Trophoblast cell (in vitro differentiated cells and primary cell): ENCODE data around the gene PPP1R1C.

Source experiments
- DNase-seq, 2 donors: peaks; one replicate each; pipeline ENCODE4 v3.0.0-alpha.2; 2016
- H2AFZ ChIP-seq: 2 replicates; pipeline ENCODE4 v1.6.1; 2013; ENCODE audit warnings: low read length, moderate library complexity, mild to moderate bottlenecking; ENCODE audit not compliant: insufficient read depth, poor library complexity
- H2AK5ac ChIP-seq: 2 replicates; pipeline ENCODE4 v1.6.1; 2013; ENCODE audit warnings: mild to moderate bottlenecking, low read length
- H2BK120ac ChIP-seq: 2 replicates; pipeline ENCODE4 v1.6.1; 2013; ENCODE audit warnings: low read length, mild to moderate bottlenecking, moderate library complexity; ENCODE audit not compliant: insufficient read depth, poor library complexity
- H2BK12ac ChIP-seq: 2 replicates; pipeline ENCODE4 v1.6.1; 2013; ENCODE audit warnings: mild to moderate bottlenecking, low read length, moderate library complexity
- H2BK5ac ChIP-seq: 2 replicates; pipeline ENCODE4 v1.6.1; 2013; ENCODE audit warnings: low read length, low read depth, moderate library complexity, mild to moderate bottlenecking; ENCODE audit not compliant: poor library complexity
- H3K14ac ChIP-seq: 2 replicates; pipeline ENCODE4 v1.6.1; 2013; ENCODE audit warnings: mild to moderate bottlenecking, low read length
- H3K18ac ChIP-seq: 2 replicates; pipeline ENCODE4 v1.6.1; 2013; ENCODE audit warnings: mild to moderate bottlenecking, low read length
- H3K23ac ChIP-seq: 2 replicates; pipeline ENCODE4 v1.6.1; 2013; ENCODE audit warnings: low read length
- H3K27ac ChIP-seq: 2 replicates; pipeline ENCODE4 v1.5.1; 2013; ENCODE audit warnings: low read depth, mild to moderate bottlenecking, inconsistent platforms, low read length, moderate library complexity
- H3K27me3 ChIP-seq: 2 replicates; pipeline ENCODE4 v1.6.1; 2013; ENCODE audit warnings: inconsistent platforms, mild to moderate bottlenecking, low read length, moderate library complexity; ENCODE audit not compliant: insufficient read depth
- H3K36me3 ChIP-seq, 2 experiments: 1 replicate in 1 of 2; 2 replicates in 1 of 2; pipeline ENCODE4 v1.6.1; 2013; ENCODE audit warnings: low read length in 2 of 2, mild to moderate bottlenecking in 2 of 2, moderate library complexity in 1 of 2; ENCODE audit not compliant: insufficient read depth in 2 of 2, control insufficient read depth in 1 of 2
- H3K4ac ChIP-seq: 2 replicates; pipeline ENCODE4 v1.6.1; 2013; ENCODE audit warnings: low read depth, mild to moderate bottlenecking, low read length, moderate library complexity
- H3K4me1 ChIP-seq, 2 experiments: 1 replicate in 1 of 2; 2 replicates in 1 of 2; pipeline ENCODE4 v1.6.1; 2013; ENCODE audit warnings: low read length in 2 of 2, mild to moderate bottlenecking in 2 of 2, moderate library complexity in 1 of 2; ENCODE audit not compliant: insufficient read depth in 2 of 2, control insufficient read depth in 1 of 2
- H3K4me2 ChIP-seq: 2 replicates; pipeline ENCODE4 v1.6.1; 2013; ENCODE audit warnings: inconsistent platforms, mild to moderate bottlenecking, low read length, moderate library complexity
- H3K4me3 ChIP-seq: 2 replicates; pipeline ENCODE4 v1.5.1; 2013; ENCODE audit warnings: mild to moderate bottlenecking, low read depth, low read length, inconsistent platforms
- H3K79me1 ChIP-seq: one replicate; pipeline ENCODE4 v1.6.1; 2013; ENCODE audit warnings: low read length
- H3K79me2 ChIP-seq: 2 replicates; pipeline ENCODE4 v1.6.1; 2013; ENCODE audit warnings: low read length, mild to moderate bottlenecking; ENCODE audit not compliant: control insufficient read depth, insufficient read depth, poor library complexity
- H3K9ac ChIP-seq: 2 replicates; pipeline ENCODE4 v1.6.1; 2013; ENCODE audit warnings: mild to moderate bottlenecking, low read length
- H3K9me3 ChIP-seq: 2 replicates; pipeline ENCODE4 v1.6.1; 2013; ENCODE audit warnings: low read depth, mild to moderate bottlenecking, control low read depth, inconsistent platforms, low read length; ENCODE audit not compliant: insufficient read depth
- H4K12ac ChIP-seq: 2 replicates; pipeline ENCODE4 v1.6.1; 2013; ENCODE audit warnings: low read depth, mild to moderate bottlenecking, low read length, moderate library complexity
- H4K8ac ChIP-seq: 2 replicates; pipeline ENCODE4 v1.6.1; 2013; ENCODE audit warnings: low read depth, mild to moderate bottlenecking, low read length, moderate library complexity
- H4K91ac ChIP-seq: one replicate; pipeline ENCODE4 v1.6.1; 2013; ENCODE audit warnings: low read depth, mild to moderate bottlenecking, low read length, moderate library complexity
- WGBS: extraction: QIAGEN DNeasy Blood & Tissue Kit; methylation state at CpG from one replicate; pipeline ENCODE4 v1.1.7; 2013; ENCODE audit warnings: missing lambda C conversion rate; ENCODE audit not compliant: insufficient read length, insufficient coverage; ENCODE audit errors: extremely low coverage; 5-methylcytosine and 5-hydroxymethylcytosine counted together

Gene PPP1R1C

GRCh38 chr2:182043861-182044260 lies 58.2 kb downstream of the PPP1R1C start:
- Histone ChIP-seq H2BK12ac (no peak overlapping the region), H3K79me1 (no peaks in the 10 kb centered on the region), H3K27ac (no peak overlapping the region), H4K8ac (no peak overlapping the region), H2AK5ac (no peak overlapping the region), H3K4ac (no peak overlapping the region), H3K4me3 (no peak overlapping the region), H3K9me3 (no peaks in the 10 kb centered on the region), H4K12ac (no peak overlapping the region), H2BK5ac (no peak overlapping the region), H3K27me3 (no peaks in the 10 kb centered on the region), H3K79me2 (no peaks in the 10 kb centered on the region), H3K9ac (no peak overlapping the region), H4K91ac (no peak overlapping the region), H3K4me1 (no peaks in the 10 kb centered on the region), H3K14ac (no peak overlapping the region), H3K36me3 (no peaks in the 10 kb centered on the region), H3K23ac (no peak overlapping the region), H2BK120ac (no peak overlapping the region), H3K18ac (no peak overlapping the region), H2AFZ (no peak overlapping the region), H3K4me2 (no peak overlapping the region)
- no CpG with 5 or more reads among the region's 4 CpGs for WGBS
- DNase-seq, result peak; percentile 35 to 73

DNA sequence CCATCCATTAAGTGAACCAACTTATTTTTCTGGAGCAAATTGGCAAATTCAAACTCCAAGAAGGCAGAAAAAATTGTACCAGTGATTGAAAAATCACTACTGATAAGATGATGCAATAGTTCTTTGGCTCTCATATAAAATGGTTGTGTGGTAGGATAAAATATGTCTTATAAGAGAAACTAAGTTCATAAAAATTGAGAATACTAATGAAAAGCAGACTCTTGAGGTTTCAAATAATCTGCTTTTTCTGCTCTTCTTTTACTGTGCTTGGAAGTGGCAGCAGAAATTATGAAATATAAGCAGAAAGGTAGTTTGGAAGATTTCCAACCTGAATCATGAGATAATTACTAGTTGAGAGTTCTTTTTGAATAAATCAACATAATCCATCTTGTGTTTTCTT lies 61.9 kb downstream of the PPP1R1C start:
- Histone ChIP-seq H3K4ac (no peak overlapping the region), H3K18ac (no peak overlapping the region), H2AFZ (no peak overlapping the region), H2BK5ac (no peak overlapping the region), H4K91ac (no peak overlapping the region), H3K27me3 (no peaks in the 10 kb centered on the region), H4K8ac (no peak overlapping the region), H3K14ac (no peak overlapping the region), H3K4me3 (no peak overlapping the region), H3K27ac (no peak overlapping the region), H3K9me3 (no peaks in the 10 kb centered on the region), H3K9ac (no peak overlapping the region), H4K12ac (no peak overlapping the region), H3K4me1 (no peaks in the 10 kb centered on the region), H3K79me2 (no peaks in the 10 kb centered on the region), H2AK5ac (no peak overlapping the region), H3K23ac (no peak overlapping the region), H2BK120ac (no peak overlapping the region), H3K36me3 (no peaks in the 10 kb centered on the region), H3K4me2 (no peak overlapping the region), H3K79me1 (no peaks in the 10 kb centered on the region), H2BK12ac (no peak overlapping the region)
- DNase-seq, result peak in 1 of 2 donors; percentile 10

GRCh38 chr2:182048088-182048487 lies 62.4 kb downstream of the PPP1R1C start:
- Histone ChIP-seq H2AK5ac (no peak overlapping the region), H3K23ac (no peak overlapping the region), H3K4me1 (no peaks in the 10 kb centered on the region), H3K18ac (no peak overlapping the region), H2AFZ (no peak overlapping the region), H2BK120ac (no peak overlapping the region), H3K4ac (no peak overlapping the region), H3K4me2 (no peak overlapping the region), H3K9me3 (no peaks in the 10 kb centered on the region), H3K4me3 (no peak overlapping the region), H3K27ac (no peak overlapping the region), H3K14ac (no peak overlapping the region), H2BK12ac (no peak overlapping the region), H3K27me3 (no peaks in the 10 kb centered on the region), H3K79me2 (no peaks in the 10 kb centered on the region), H3K36me3 (no peaks in the 10 kb centered on the region), H4K91ac (no peak overlapping the region), H3K79me1 (no peaks in the 10 kb centered on the region), H4K8ac (no peak overlapping the region), H3K9ac (no peak overlapping the region), H4K12ac (no peak overlapping the region), H2BK5ac (no peak overlapping the region)
- WGBS, result no CpG with 5 or more reads among the region's 2 CpGs
- no peak for DNase-seq

DNA sequence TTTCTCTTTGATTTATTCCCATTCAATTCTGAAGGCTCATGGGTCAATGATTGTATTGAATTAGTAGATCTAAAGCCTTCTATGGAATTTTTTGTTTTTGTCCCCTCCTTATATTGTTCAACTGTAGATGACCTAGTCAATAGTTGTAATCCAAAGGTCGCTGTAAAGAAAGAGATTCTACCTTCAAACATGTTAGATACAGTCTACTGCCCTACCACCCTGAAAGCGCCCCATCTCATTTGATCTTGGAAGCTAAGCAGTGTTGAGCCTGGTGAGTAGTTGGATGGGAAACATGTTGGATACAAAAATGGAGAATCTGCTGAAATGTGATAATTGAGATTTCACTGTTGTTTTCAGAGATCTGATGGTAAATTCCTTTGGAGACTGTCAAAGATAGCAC lies 63.0 kb downstream of the PPP1R1C start:
- no peak overlapping the region for H3K14ac ChIP-seq
- H3K4me3 ChIP-seq, result no peak overlapping the region
- no peak overlapping the region for H2BK5ac ChIP-seq
- no peak overlapping the region for H3K4me2 ChIP-seq
- H3K79me1 ChIP-seq, result no peaks in the 10 kb centered on the region
- no CpG with 5 or more reads among the region's 2 CpGs for WGBS
- no peaks in the 10 kb centered on the region for H3K4me1 ChIP-seq
- H3K9ac ChIP-seq, result no peak overlapping the region
- H2AK5ac ChIP-seq, result no peak overlapping the region
- no peaks in the 10 kb centered on the region for H3K27me3 ChIP-seq
- H3K79me2 ChIP-seq, result no peaks in the 10 kb centered on the region
- H2BK120ac ChIP-seq, result no peak overlapping the region
- peak in 1 of 2 donors; percentile 63 for DNase-seq
- H3K27ac ChIP-seq, result no peak overlapping the region
- no peak overlapping the region for H3K23ac ChIP-seq
- no peak overlapping the region for H2BK12ac ChIP-seq
- no peak overlapping the region for H2AFZ ChIP-seq
- H4K91ac ChIP-seq, result no peak overlapping the region
- H4K8ac ChIP-seq, result no peak overlapping the region
- no peaks in the 10 kb centered on the region for H3K9me3 ChIP-seq
- no peak overlapping the region for H3K18ac ChIP-seq
- H3K4ac ChIP-seq, result no peak overlapping the region
- no peak overlapping the region for H4K12ac ChIP-seq
- no peaks in the 10 kb centered on the region for H3K36me3 ChIP-seq
